C4-2B (cell line): ENCODE measurements around the gene CAMTA1.

Source experiments
- CTCF ChIP-seq: fragments of 450-650 bp; conservative IDR thresholded peaks from 2 replicates; pipeline ENCODE4 v1.5.1; 2017; ENCODE audit warnings: mild to moderate bottlenecking
- ZFX ChIP-seq: fragments of 450-650 bp; IDR thresholded peaks from 2 replicates; pipeline ENCODE4 v1.6.1; 2017

GRCh38 chr1:7265771-7266371 is 480.6 kb downstream of the CAMTA1 start:
- TF ChIP-seq CTCF (no peak), ZFX (no peak)
